PC-9 (cell line): ENCODE measurements around the gene ACAT2. TPM values are rescaled to one million over a fixed set of nuclear protein-coding genes. Genes with fewer than 3 reads are reported as not detected.

ENCODE experiments used
- BruUV-seq: library from RNA; stranded (reverse); fragments of 400-500 nt; replicated peaks from 2 replicates; lab custom pipeline; 2021; lab: Mats Ljungman, UMichigan
- CTCF ChIA-PET: fragments of 300-600 bp; sonication (Branson Sonifier 250); formaldehyde crosslinking; loops from one replicate; lab custom pipeline; 2022; ENCODE audit warnings: antibody characterized with exemption; lab: Charles Lee
- POLR2A ChIA-PET: fragments of 300-600 bp; sonication (Branson Sonifier 250); formaldehyde crosslinking; loops from one replicate; lab custom pipeline; 2022; ENCODE audit warnings: antibody characterized with exemption; ENCODE audit not compliant: unreplicated experiment; lab: Charles Lee
- DNase-seq, 2 experiments: peaks; one replicate each; pipeline versions ENCODE4 v3.0.0 to v3.0.0-alpha.2; 2015 to 2022; ENCODE audit warnings: mixed read lengths in 1 of 2
- H2AFZ ChIP-seq: fragments of 200-600 bp; sonication (generic); 2 replicates; pipeline ENCODE4 v1.8.1; 2017; ENCODE audit warnings: antibody characterized with exemption
- H3F3A ChIP-seq: fragments of 200-600 bp; sonication (generic); 2 replicates; pipeline ENCODE4 v1.8.1; 2017; ENCODE audit warnings: antibody characterized with exemption, mild to moderate bottlenecking, low read depth; ENCODE audit not compliant: insufficient read depth
- H3K27ac ChIP-seq: fragments of 200-600 bp; sonication (generic); 2 replicates; pipeline ENCODE4 v1.6.1; 2016; ENCODE audit warnings: mixed run types
- H3K27me3 ChIP-seq: fragments of 200-600 bp; sonication (generic); 2 replicates; pipeline ENCODE4 v1.6.1; 2016; ENCODE audit warnings: low read depth, mixed run types; ENCODE audit not compliant: insufficient read depth
- H3K36me3 ChIP-seq: fragments of 200-600 bp; sonication (generic); 2 replicates; pipeline ENCODE4 v1.6.1; 2016; ENCODE audit warnings: low read depth, mixed run types
- H3K4me1 ChIP-seq: fragments of 200-600 bp; sonication (generic); replicated peaks from 2 replicates; pipeline ENCODE4 v1.6.1; 2016; ENCODE audit warnings: mixed run types; ENCODE audit not compliant: insufficient read depth
- H3K4me2 ChIP-seq: fragments of 200-600 bp; sonication (generic); 2 replicates; pipeline ENCODE4 v1.6.1; 2017; ENCODE audit warnings: mixed run types
- H3K4me3 ChIP-seq: fragments of 200-600 bp; sonication (generic); 2 replicates; pipeline ENCODE4 v1.6.1; 2016; ENCODE audit warnings: mixed run types
- H3K79me2 ChIP-seq: fragments of 200-600 bp; sonication (generic); 2 replicates; pipeline ENCODE4 v1.6.1; 2017; ENCODE audit warnings: low read depth, mixed run types
- H3K9me2 ChIP-seq: fragments of 200-600 bp; sonication (generic); 2 replicates; pipeline ENCODE4 v1.8.1; 2017; ENCODE audit warnings: mild to moderate bottlenecking; ENCODE audit not compliant: insufficient read depth
- H3K9me3 ChIP-seq: fragments of 200-600 bp; sonication (generic); 2 replicates; pipeline ENCODE4 v1.8.1; 2016; ENCODE audit warnings: low read depth; ENCODE audit not compliant: insufficient read depth
- H4K20me1 ChIP-seq: fragments of 200-600 bp; sonication (generic); 2 replicates; pipeline ENCODE4 v1.8.1; 2017; ENCODE audit not compliant: insufficient read depth
- CTCF ChIP-seq: fragments of 200-600 bp; sonication (generic); conservative IDR thresholded peaks from 2 replicates; pipeline ENCODE4 v1.6.1; 2017; ENCODE audit warnings: mixed run types, antibody characterized with exemption, mild to moderate bottlenecking, moderate library complexity
- EZH2 ChIP-seq: fragments of 200-600 bp; sonication (generic); IDR thresholded peaks from 2 replicates; pipeline ENCODE4 v1.8.0; 2017; ENCODE audit warnings: antibody characterized with exemption, low read depth
- intact Hi-C: fragments of 100-400 bp; cut with micrococcal nuclease; formaldehyde crosslinking; loops from one replicate; pipeline ENCODE4 v1.10.0; 2022; ENCODE audit not compliant: unreplicated experiment
- total RNA-seq: library from RNA; stranded (reverse); gene quantifications from 2 replicates; pipeline ENCODE4 v1.2.3, GENCODE V29; 2021

The ACAT2 gene
- total RNA-seq, 1 experiment from 2014 or later, result 71.0 TPM

- H3K4me1 ChIP-seq, result no peaks in the 10 kb centered on the region
- TF ChIP-seq EZH2 (no peak), CTCF (no peak)
- ChIA-PET CTCF (no interaction called here), POLR2A (no interaction called here)
- no peaks in the 10 kb centered on the region for H4K20me1 ChIP-seq
- H2AFZ ChIP-seq, result no peak overlapping the region
- peaks cover 6% of the 10 kb centered on the region; the same call in 1 of the 2 replicates for H3K27me3 ChIP-seq
- H3F3A ChIP-seq, result no peaks in the 10 kb centered on the region
- H3K27ac ChIP-seq, result no peak overlapping the region
- BruUV-seq, result no TSS peak
- H3K79me2 ChIP-seq, result no peaks in the 10 kb centered on the region
- DNase-seq, result no peak
- H3K4me3 ChIP-seq, result no peak overlapping the region
- no peaks in the 10 kb centered on the region for H3K36me3 ChIP-seq
- intact Hi-C loops, result no loop called here
- H3K9me3 ChIP-seq, result no peaks in the 10 kb centered on the region
- H3K4me2 ChIP-seq, result no peak overlapping the region
- no peaks in the 10 kb centered on the region for H3K9me2 ChIP-seq
Observed at GRCh38 chr6:159826004-159826403, 64.2 kb downstream of the ACAT2 start.

GRCh38 chr6:159826968-159827647 is 65.3 kb downstream of the ACAT2 start:
- POLR2A ChIA-PET, result no interaction called here
- no peak overlapping the region for H3K4me2 ChIP-seq
- no peaks in the 10 kb centered on the region for H3K4me1 ChIP-seq
- no peaks in the 10 kb centered on the region for H3F3A ChIP-seq
- no peak overlapping the region for H2AFZ ChIP-seq
- no peaks in the 10 kb centered on the region for H4K20me1 ChIP-seq
- intact Hi-C loops, result no loop called here
- no peaks in the 10 kb centered on the region for H3K36me3 ChIP-seq
- no peak for DNase-seq
- no TSS peak for BruUV-seq
- H3K27me3 ChIP-seq, result peaks cover 4% of the 10 kb centered on the region; the same call in 1 of the 2 replicates
- H3K4me3 ChIP-seq, result no peak overlapping the region
- H3K27ac ChIP-seq, result no peak overlapping the region
- CTCF ChIA-PET, result no interaction called here
- no peaks in the 10 kb centered on the region for H3K9me3 ChIP-seq
- H3K79me2 ChIP-seq, result no peaks in the 10 kb centered on the region
- no peaks in the 10 kb centered on the region for H3K9me2 ChIP-seq
- TF ChIP-seq CTCF (no peak), EZH2 (no peak)

- H3K27ac ChIP-seq, result no peak overlapping the region
- DNase-seq, result no peak
- H3K36me3 ChIP-seq, result no peaks in the 10 kb centered on the region
- H3K27me3 ChIP-seq, result peaks cover 4% of the 10 kb centered on the region; the same call in 1 of the 2 replicates
- POLR2A ChIA-PET, result no interaction called here
- H3K9me2 ChIP-seq, result no peaks in the 10 kb centered on the region
- intact Hi-C loops, result no loop called here
- H4K20me1 ChIP-seq, result no peaks in the 10 kb centered on the region
- H3K9me3 ChIP-seq, result no peaks in the 10 kb centered on the region
- H3K4me1 ChIP-seq, result no peaks in the 10 kb centered on the region
- CTCF ChIA-PET, result no interaction called here
- no peak overlapping the region for H2AFZ ChIP-seq
- BruUV-seq, result no TSS peak
- no peak for TF ChIP-seq CTCF
- no peak for TF ChIP-seq EZH2
- H3K4me2 ChIP-seq, result no peak overlapping the region
- no peak overlapping the region for H3K4me3 ChIP-seq
- H3F3A ChIP-seq, result no peaks in the 10 kb centered on the region
- no peaks in the 10 kb centered on the region for H3K79me2 ChIP-seq
Observed at GRCh38 chr6:159828074-159828473, 66.2 kb downstream of the ACAT2 start.

Other genes starting within 250 kb of the ACAT2 start
- gene SOD2, start 68.8 kb upstream of the ACAT2 start, total RNA-seq, result 49.6 and 63.3 TPM in 2 replicates
- gene WTAP, start 34.5 kb upstream of the ACAT2 start, total RNA-seq, result 44.7 and 46.5 TPM in 2 replicates
- gene TCP1, start 27.6 kb downstream of the ACAT2 start, total RNA-seq, result 159 and 166 TPM in 2 replicates
- gene MRPL18, start 28.4 kb downstream of the ACAT2 start, total RNA-seq, result 41.1 and 54.4 TPM in 2 replicates
- 0.20 TPM in 1 of 2 replicates, not detected in the other for gene PNLDC1, start 38.2 kb downstream of the ACAT2 start, total RNA-seq
- not detected in 2 replicates for gene MAS1, start 128.9 kb downstream of the ACAT2 start, total RNA-seq
- gene IGF2R, start 207.0 kb downstream of the ACAT2 start, total RNA-seq, result 50.9 and 53.1 TPM in 2 replicates